Glomerular visceral epithelial cell (primary cell): ENCODE data around the gene MTF1.

ENCODE experiments used
- DNase-seq: peaks from one replicate; pipeline ENCODE4 v3.0.0-alpha.2; 2016; ENCODE audit errors: extremely low spot score

Gene MTF1

GRCh38 chr1:37828410-37829074 is 30.9 kb downstream of the MTF1 start:
- DNase-seq: no peak

- DNase-seq: no peak
Measured at GRCh38 chr1:37825506-37825905, 33.9 kb downstream of the MTF1 start.

DNA sequence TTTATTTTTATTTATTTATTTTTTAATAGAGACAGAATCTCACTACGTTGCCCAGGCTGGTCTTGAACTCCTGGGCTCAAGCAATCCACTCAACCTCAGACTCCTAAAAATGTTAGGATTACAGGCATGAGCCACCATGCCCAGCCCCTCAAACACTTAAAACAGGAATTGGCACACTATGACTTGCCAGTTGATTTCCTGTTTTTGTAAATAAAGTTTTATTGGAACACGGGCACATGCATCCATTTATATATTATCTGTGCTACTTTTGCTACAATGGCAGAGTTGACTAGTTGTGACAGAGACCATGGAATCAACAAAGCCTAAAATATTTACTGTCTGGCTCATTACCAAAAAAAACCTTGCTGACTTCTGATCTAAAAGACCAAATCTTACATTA is 35.4 kb downstream of the MTF1 start:
- no peak for DNase-seq

- no peak for DNase-seq
Measured at GRCh38 chr1:37822906-37823815, 36.2 kb downstream of the MTF1 start.

- DNase-seq: no peak
Measured at GRCh38 chr1:37821481-37821880, 37.9 kb downstream of the MTF1 start.

DNA sequence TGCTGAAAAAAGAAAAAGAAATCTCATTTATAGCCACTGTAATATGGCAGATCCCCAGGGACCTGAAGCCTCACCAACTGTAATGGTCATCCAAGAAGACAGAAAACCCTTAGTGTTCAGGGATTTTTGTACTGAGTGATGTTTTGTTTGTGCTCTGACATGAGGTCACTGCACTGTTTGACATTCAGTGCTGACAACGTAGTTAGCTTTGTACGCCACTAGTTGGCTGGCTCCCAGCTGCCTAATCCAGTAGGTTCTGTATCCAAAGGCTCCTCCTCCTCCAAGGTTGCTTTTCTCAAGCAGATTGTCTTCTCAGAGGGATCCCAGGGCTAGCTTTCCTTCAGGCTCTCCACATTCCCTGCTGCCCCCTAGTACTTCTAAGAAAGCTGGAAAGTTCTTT is 41.9 kb downstream of the MTF1 start:
- DNase-seq: no peak

GRCh38 chr1:37814252-37814651 is 45.1 kb downstream of the MTF1 start:
- DNase-seq: no peak

DNA sequence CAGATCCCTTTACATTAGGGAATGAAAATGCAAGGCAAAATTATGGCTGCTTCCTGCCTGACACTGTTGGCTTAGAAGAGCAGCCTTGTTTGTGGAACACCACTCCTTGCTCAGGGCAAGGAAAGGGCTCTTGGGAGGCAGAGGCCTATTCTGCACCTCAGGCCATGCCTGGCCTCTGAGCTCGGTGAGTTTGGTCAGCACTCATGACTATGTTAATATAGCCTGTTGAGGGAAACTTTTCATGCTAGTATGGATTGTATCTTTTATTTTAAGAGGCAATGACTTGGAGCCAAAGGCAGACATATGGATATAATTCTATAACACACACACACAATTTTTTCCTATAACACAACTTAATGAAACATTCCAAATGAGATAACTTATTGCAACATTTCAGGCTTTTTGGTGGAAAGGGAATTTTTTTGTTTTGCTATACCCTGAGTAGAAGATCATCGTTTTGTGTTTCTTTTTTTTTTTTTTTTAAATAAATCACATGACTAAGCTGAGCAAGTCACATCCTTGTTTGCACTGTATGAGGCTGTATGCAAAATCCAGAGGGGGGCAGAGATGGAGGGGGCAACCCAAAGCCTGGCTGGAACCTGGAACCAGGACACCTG is 45.8 kb downstream of the MTF1 start:
- DNase-seq: no peak

- DNase-seq: peak; percentile 67
Measured at GRCh38 chr1:37811027-37811655, 48.3 kb downstream of the MTF1 start.

DNA sequence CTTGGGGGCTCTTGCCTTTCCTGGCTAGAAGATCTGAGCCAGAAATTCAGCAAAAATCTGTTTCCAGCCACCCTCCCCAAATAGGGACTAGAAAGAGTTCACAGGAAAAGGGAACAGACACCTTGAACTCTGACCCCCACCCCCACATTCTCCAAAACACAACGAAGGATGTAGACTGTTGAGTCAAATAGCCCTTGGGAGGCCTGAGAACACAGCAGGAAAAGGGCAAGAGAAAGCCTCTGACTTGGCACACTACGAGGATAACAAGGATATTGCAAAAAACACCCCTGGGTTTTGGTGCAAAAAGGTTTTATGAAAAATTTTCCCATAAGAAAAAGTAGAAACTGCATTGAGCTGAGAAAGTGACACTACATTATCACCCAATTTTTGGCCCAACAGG is 49.5 kb downstream of the MTF1 start:
- DNase-seq: no peak

DNA sequence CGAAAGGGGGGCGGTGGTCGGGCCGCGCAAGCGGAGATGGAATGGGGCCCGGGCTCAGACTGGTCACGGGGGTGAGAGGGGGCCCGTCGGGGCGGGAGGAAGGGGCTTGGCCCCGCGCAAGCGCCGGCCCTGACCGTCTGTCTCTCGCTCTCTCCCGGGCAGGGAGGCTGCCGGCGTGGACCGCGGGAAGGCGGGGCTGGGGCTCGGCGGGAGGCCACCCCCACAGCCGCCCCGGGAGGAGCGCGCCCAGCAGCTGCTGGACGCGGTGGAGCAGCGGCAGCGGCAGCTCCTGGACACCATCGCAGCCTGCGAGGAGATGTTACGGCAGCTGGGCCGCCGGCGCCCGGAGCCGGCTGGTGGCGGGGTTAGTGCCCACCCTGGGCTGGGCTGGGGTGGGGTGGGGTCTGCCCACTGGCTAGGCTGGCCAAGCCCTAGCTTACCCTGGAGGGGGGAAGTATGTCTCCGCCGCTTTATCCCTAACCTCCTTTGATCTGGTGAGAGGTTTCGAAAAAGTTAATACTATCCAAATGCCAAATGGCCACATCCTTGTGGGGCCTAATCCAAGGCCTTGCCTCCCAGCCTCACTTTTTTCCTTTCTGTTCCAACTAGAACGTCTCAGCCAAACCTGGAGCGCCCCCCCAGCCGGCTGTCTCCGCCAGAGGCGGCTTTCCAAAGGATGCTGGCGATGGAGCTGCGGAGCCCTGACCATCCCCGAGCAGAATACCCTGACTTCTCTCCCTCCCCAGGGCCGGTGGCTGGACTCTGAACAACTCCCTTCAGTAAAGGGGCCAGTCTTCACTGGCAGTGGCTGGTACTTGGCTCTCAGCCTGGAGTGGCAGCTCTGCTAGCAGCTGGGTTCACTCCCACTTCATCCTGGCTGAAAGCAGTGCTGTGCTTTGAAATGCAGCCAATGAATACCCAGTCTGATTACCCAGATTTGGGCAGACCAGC is 50.7 kb downstream of the MTF1 start:
- DNase-seq: peak; percentile 79

DNA sequence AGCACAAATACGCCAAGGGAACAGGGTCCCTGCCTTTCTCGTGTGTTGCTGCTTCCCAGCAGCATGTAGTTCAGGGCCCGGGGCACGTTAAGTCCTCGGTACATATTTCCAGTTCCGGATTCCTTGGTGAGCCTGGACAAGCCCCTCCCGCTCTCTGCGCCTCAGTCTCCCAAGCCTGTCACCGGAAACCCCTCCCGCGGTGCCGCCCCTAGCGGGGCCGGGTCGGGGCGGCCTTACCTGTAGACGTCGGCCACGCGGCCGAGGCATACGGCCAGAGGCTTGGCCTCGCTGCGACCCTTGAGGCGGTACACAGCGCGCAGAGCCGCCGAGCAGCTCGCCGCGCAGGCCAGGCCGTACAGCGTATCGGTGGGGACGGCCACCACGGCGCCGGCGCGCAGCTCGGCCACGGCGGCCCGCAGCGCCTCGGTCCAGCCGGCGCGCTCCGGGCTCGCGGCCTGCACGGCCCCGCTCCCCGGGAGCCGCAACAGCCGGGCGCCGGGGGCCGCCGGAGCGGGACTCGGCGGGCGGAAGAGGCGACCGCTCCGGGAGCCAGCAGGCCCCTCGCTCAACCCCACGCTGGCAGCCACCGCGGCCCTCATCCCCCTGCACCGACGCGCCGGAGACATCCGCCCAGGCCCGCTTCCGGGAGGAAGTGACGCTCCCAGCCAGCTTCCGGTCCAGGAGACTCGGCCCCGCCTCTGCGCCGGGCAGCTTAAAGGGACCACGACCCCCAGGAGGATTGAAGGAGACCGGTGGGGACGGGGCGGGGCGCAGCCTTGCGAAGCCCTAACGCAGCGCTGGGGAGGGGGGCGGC is 51.6 kb downstream of the MTF1 start, which contains the start of the genes C1orf122 and YRDC:
Gene C1orf122 (plus strand): TSS at position 236 of the 814 bp plus-strand sequence. CDS start 615 bp downstream, outside the sequence.
Gene YRDC (minus strand): TSS at position 654 of the 814 bp plus-strand sequence. CDS start 28 bp downstream, at position 626.
- DNase-seq: peak; percentile 91

- peak; percentile 4 for DNase-seq
Measured at GRCh38 chr1:37807220-37807554, 52.2 kb downstream of the MTF1 start.

- DNase-seq: no peak
Measured at GRCh38 chr1:37802439-37802838, 57.0 kb downstream of the MTF1 start.

- DNase-seq: peak; percentile 36
Measured at GRCh38 chr1:37797750-37798345, 61.5 kb downstream of the MTF1 start.

DNA sequence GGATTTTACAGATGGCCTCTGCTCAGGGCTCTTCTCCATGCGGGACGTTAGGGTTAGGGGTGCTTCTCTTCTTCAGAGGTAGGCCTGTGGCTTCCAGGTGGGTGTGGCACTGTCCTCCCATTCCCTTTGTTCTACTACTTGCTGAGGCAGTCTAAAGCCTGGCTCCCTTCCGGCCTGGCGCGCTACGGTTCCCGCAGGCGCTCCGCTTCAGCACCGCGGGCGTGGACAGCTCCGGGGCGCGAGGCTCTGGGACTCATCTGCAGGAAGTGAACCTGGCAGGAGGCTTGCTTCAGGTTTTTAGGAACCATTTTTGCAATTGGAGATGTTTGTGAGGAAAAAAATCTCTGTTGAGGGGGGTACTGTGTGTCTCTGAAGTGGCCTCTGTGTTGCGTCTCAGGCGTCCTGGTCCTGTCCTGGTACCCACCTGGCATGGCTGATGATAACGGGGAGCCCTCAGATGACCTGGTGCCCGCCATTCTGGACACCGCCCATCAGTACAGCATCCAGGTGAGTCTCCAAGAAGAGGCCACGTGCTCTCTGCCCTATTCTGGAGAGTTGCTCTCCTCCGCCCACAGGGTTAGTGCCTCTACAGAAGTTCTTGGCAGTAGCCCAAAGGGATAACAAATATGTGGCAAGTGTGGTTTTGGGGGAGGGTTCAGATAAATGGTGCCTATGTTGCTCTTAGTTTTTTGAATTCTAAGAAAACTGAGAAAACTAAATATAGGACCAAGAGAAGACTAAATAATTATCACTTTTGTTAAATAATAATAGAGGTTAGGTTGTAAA is 63.9 kb downstream of the MTF1 start:
- peak; percentile 15 for DNase-seq

GRCh38 chr1:37794372-37795339 is 64.7 kb downstream of the MTF1 start:
- no peak for DNase-seq
